Mesodermal cell (in vitro differentiated cells): Measurements from ENCODE around the gene EBI3. TPM values are rescaled to one million over a fixed set of nuclear protein-coding genes. Genes with fewer than 3 reads are reported as not detected.

ENCODE experiments used
- H3K27ac ChIP-seq: 2 replicates; pipeline ENCODE4 v1.7.0; 2013; ENCODE audit warnings: mild to moderate bottlenecking, low read depth, low read length, moderate library complexity; ENCODE audit not compliant: severe bottlenecking
- H3K36me3 ChIP-seq: 2 replicates; pipeline ENCODE4 v1.7.1; 2013; ENCODE audit warnings: mild to moderate bottlenecking, low read length, moderate library complexity; ENCODE audit not compliant: control insufficient read depth, insufficient read depth
- H3K4me1 ChIP-seq: one replicate; pipeline ENCODE4 v1.7.1; 2013; ENCODE audit warnings: mild to moderate bottlenecking, low read length; ENCODE audit not compliant: insufficient read depth, control insufficient read depth, poor library complexity, severe bottlenecking
- H3K4me3 ChIP-seq: 2 replicates; pipeline ENCODE4 v1.7.0; 2013; ENCODE audit warnings: low read length, control low read depth, mild to moderate bottlenecking; ENCODE audit not compliant: insufficient read depth, poor library complexity, severe bottlenecking; ENCODE audit errors: extremely low read depth
- H3K9me3 ChIP-seq: 2 replicates; pipeline ENCODE4 v1.7.1; 2013; ENCODE audit warnings: mild to moderate bottlenecking, low read length, moderate library complexity; ENCODE audit not compliant: control insufficient read depth
- WGBS, 2 experiments: methylation state at CpG; one replicate each; pipeline ENCODE4 v1.1.5; 2013; ENCODE audit warnings: missing lambda C conversion rate in 2 of 2; ENCODE audit not compliant: insufficient coverage in 2 of 2; 5-methylcytosine and 5-hydroxymethylcytosine counted together
- polyA plus RNA-seq, 2 experiments: library from polyadenylated mRNA; stranded (reverse); fragments of 50-300 nt; gene quantifications; one replicate each; pipeline ENCODE4 v1.2.3, GENCODE V29; 2013

EBI3 gene
- 4.2 TPM for polyA plus RNA-seq (2013, experiment 1 of 2)
- polyA plus RNA-seq (2013, experiment 2 of 2): 3.4 TPM

DNA sequence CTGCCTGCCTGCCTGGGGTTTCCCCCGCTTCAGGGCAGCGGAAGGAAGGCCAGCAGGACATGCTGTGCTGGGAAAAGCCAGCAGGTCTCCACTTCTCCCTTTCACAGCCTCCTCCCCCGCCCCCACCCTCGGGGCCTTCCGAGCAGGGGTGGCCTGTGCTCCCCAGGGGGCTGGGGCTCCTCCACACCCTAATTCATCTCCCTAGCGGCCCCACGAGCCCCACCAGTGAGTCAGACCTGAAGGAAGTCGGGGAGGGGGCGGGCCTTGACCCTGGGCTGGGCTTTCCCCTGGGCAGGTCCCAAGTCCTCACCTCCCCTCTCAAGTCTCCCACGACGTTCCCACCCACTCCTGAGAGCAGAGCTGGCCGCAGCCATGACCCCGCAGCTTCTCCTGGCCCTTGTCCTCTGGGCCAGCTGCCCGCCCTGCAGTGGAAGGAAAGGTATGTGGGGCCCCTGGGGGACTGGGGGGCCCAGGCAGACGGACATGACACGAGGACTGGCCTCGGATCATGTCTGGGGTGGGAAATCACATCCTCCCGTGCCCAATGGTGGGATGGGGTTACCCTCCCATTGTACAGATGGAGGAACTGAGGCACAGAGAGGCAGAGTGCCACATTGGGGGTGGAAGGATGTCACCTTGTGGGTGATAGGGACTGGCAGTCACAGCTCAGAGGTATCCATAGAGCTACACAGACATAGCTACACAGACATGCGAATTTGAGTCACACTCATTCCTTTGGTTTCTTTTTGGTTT lies at the start of gene EBI3:
Gene EBI3 (plus strand): TSS at position 345 of the 753 bp plus-strand sequence. CDS start 28 bp downstream, at position 373.
- H3K36me3 ChIP-seq: no peaks in the 10 kb centered on the region
- 10 to 45% methylated on average over 2 to 11 of the region's 19 CpGs for WGBS, 2 experiments

DNA sequence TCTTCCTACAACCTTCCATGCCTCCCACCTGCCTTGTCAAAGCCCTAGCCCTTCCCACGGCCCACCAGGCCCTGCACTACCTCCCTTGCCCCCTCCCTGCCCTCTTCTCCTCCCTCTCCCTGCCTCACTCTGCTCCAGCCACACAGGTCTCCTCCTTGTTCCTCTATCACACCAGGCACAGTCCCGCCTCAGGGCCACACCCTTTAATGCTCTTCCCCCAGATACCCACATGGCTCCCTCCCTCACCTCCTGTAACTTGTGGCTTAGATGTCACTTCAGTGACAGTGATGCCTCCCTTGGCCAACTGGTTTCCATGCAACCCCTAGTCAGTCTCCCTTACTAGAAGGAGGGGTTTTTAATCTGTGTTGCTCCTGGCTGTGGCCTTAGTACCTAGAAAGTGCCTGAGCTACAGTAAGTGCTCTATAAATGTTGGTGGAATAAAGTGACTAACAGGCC lies 48.2 kb upstream of the EBI3 start:
- 84 to 100% methylated on average over 1 to 2 of the region's 2 CpGs for WGBS, 2 experiments
- H3K27ac ChIP-seq: no peak overlapping the region

More for the DNA sequence above, at the start of gene EBI3:
- no peak within 1 kb of the TSS for H3K27ac ChIP-seq
- H3K4me3 ChIP-seq: no peak within 1 kb of the TSS
- peaks cover 8% of the 10 kb centered on the region for H3K4me1 ChIP-seq
- no peaks in the 10 kb centered on the region for H3K9me3 ChIP-seq

DNA sequence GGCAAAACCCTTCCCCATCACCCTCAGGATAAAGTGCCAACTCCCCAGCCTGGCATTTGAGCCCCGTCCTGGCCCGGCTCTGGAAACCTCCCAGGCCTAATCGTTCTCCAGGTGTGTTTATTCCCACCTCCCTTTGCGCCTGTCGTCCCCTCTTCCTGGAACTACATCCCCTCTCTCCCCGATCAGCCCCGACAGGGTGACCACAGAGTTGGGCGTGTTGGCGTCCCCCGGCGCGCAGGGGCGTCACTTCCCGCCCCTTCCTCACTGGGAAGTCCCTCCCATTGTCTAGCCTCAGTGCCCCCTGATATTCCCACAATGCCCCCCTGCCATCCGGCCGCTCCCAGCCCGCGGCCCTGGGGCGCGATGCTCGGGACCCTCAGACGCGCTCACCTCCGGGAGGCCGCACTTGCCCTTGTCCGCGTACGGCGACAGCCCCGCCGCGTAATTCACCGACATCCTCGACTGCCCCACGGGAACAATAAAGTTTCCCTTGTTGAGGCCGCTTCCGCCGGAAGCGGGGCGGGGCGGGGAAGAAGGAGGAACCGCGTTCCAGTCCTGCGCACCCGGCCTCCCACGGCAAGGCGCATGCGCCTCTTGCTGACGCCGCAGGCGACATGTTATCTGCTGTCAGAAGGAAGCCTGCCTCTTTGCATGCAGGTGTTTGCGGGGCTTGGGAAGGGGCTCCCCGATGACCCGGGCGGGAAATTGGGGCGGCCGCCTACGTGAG lies 47.1 kb upstream of the EBI3 start, which contains the start of the genes ANKRD24 and SIRT6:
Gene ANKRD24 (plus strand): TSS at position 606 of the 727 bp plus-strand sequence. CDS start 3,737 bp downstream, outside the sequence.
Gene SIRT6 (minus strand): TSS at position 480 of the 727 bp plus-strand sequence. CDS start 24 bp downstream, at position 456.
- no peak within 1 kb of the TSS for H3K27ac ChIP-seq
- no peaks in the 10 kb centered on the region for H3K9me3 ChIP-seq
- 0 to 1% methylated on average over 27 to 58 of the region's 58 CpGs for WGBS, 2 experiments
- H3K4me1 ChIP-seq: no peaks in the 10 kb centered on the region
- H3K4me3 ChIP-seq: peak within 1 kb of the TSS; percentile 94
- H3K36me3 ChIP-seq: peaks cover 10% of the 10 kb centered on the region

More for the DNA sequence above, 48.2 kb upstream of the EBI3 start:
- peak overlapping the region; percentile 94 for H3K4me3 ChIP-seq
- no peaks in the 10 kb centered on the region for H3K4me1 ChIP-seq
- peaks cover 15% of the 10 kb centered on the region for H3K36me3 ChIP-seq
- H3K9me3 ChIP-seq: no peaks in the 10 kb centered on the region

DNA sequence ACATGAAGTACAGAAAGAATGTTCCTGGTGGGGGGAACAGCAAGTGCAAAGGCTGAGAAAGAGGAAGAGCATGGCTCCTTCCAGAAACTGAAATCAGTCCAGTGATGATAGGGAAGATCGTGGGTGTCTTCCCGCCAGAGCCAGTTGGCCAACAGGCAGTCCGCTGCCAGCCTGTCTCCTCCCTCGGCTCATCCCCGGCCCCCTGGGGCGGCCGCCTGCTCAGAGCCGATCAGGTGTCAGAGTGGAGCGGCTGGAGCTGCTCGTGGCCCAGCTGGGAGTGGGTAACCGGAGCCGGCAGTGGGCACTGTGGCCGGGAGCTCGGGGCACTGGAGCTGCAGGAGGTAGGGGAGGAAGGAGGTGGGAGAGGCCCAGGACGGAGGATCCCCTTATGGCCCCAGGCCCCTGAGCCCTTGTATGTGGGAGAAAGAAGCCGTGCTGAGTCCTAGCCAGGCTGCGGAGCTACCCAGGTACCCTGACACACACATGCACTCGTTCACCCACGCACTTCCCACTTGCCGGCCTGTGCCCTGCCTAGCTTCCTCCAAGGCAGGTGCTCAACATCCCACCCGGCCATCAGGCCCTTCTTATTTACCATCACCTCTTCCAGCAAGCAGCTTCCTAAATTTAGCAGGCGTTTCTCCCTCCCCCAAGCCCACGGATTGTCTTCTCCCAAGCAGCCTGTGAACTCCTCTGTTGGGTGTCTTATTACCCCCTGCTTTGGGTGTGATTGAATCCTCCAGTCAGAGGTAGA lies 45.2 kb upstream of the EBI3 start:
- WGBS, 2 experiments: 72 to 73% methylated on average over 17 to 20 of the region's 23 CpGs
- Histone ChIP-seq H3K27ac (no peak overlapping the region), H3K9me3 (no peaks in the 10 kb centered on the region), H3K36me3 (peaks cover 7% of the 10 kb centered on the region), H3K4me3 (no peak overlapping the region), H3K4me1 (no peaks in the 10 kb centered on the region)

DNA sequence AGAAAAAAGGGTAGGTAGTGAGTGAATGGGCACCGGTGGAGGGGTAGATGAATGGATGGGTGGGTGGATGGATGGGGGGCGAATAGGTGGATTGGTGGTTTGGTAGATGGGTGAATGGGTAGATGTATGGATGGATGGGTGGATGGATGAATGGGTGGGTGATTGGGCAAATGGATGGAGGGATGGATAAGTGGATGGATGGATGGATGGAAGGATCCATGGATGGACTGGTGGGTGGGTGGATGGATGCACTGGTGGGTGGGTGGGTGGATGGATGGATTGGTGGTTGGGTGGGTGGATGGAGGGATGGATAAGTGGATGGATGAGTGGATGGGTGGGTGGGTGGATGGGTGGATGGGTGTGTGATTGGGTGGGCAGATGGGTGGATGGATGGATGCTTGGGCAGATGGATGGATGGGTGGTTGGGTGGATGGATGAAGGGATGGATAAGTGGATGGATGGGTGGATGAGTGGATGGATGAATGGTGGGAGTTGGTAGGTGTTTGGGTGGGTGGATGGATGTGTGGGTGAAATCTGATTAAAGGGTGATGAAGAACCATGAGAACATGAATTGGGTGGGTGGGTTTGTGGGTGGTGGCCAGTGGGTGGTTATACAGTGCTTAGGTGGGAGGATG lies 44.5 kb upstream of the EBI3 start:
- no peaks in the 10 kb centered on the region for H3K4me1 ChIP-seq
- H3K36me3 ChIP-seq: peaks cover under 1% of the 10 kb centered on the region
- H3K27ac ChIP-seq: no peak overlapping the region
- no peak overlapping the region for H3K4me3 ChIP-seq
- H3K9me3 ChIP-seq: no peaks in the 10 kb centered on the region
- WGBS, 2 experiments: 89 to 91% methylated on average over 2 of the region's 2 CpGs

DNA sequence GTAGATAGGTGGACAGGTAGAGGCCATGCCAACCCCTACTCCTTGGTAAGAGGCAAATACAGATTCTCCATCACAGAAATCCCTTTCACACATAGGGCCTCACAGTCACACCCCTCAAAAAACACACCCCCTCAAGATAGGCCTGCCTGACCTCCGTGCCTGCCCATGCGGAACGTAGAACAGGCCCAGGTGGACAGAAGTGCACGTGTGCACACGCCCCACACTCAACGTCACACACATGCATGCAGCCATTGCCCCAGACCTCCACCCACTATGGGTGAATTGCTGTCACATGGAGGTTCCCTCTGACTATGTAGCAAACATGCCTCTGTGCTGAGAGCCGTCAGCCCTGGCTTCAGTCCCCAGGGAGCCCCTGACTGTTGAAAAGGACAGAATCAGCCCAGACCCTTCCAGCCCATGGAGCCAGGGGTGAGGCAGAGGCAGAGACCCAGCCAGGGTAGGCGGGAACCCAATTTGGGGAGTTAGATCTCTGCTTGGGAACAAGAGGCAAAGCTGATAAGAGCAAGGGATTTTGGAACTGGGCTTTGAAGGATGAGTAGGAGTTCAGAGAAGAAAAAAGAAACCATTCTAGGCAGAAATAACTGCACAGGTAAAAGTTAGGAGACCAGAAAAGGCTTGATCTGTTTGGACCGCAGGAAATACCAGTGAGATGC lies 43.8 kb upstream of the EBI3 start:
- WGBS, 2 experiments: 86 to 93% methylated on average over 9 of the region's 9 CpGs
- H3K36me3 ChIP-seq: no peaks in the 10 kb centered on the region
- no peak overlapping the region for H3K27ac ChIP-seq
- no peaks in the 10 kb centered on the region for H3K4me1 ChIP-seq
- H3K4me3 ChIP-seq: no peak overlapping the region
- no peaks in the 10 kb centered on the region for H3K9me3 ChIP-seq

DNA sequence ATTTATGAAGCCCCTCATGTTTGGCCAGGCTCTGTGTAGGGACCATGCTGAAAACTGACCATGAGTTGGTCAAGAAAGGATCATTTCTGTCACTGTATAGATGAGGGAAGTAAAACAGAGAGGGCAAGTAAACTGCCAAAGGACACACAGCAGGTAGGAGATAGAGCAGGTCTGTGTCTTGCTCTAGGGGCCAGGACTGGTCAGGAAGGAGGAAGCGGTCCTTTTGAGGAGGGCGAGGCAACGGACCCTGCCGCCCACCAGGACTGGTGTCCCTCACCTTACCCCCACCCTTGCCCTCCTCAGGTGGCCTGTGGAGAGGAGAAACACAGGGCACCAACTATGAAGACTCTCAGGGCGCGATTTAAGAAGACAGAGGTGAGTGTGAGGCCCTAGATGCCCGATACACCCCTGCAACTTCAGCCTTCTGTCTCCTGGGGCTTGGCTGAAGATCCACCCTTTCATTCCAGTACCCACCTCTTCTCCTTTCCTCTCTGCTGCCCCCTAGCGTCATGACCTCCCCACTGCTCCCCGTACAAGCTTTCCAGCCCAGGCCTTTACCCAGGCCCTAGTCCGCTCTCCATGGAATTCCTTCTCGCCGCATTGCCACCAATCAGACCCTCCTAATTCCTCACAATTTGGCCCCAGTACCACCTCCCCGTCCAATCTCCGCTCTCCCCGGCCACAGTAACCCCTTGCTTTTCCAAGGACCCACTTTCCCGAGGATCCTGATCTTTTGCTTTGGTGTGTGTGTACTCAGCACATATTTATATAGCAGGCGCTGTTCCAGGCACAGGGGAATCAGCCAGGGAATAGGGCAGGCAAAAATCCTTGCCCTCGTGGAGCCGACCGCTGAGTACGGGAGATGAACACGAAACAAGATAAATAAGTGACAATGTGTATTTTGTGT lies 43.0 kb upstream of the EBI3 start:
- no peaks in the 10 kb centered on the region for H3K36me3 ChIP-seq
- no peaks in the 10 kb centered on the region for H3K9me3 ChIP-seq
- no peaks in the 10 kb centered on the region for H3K4me1 ChIP-seq
- 36% methylated on average over 14 to 15 of the region's 22 CpGs for WGBS, 2 experiments
- no peak overlapping the region for H3K27ac ChIP-seq
- no peak overlapping the region for H3K4me3 ChIP-seq

DNA sequence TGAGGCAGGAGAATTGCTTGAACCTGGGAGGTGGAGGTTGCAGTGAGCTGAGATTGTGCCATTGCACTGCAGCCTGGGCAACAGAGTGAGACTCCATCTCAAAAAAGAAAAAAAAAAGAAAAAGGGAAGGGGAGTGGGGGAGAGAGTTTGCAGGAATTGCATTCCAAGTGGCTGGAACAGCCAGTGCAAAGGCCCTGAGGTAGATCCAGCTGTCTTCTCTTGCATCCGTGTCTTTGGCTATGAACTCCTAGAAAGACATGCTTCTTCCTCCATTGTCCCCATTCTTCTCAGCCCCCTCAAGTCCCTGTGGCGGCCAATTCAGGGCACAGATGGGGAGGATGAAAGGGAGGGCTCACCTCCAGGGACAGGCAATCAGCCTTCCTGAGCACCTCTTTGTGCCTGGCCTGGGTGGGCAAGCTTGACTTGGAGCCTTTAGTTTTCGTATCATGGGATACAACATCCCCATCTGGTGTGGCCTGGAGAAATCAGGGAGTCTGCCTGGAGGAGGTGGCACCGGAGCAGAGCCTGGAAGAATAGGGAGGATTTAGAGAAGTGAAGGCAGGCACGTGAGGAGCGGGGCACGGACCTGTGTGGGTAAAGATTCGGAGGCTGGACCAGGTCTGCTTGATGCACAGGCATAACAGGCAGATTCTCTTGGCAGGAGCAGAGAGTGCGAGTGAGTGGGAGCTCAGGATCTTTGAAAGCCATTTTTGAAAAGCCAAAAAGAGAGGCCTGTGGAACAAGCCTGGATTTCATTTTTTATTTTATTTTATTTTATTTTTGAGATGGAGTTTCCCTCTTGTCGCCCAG lies 41.8 kb upstream of the EBI3 start:
- Histone ChIP-seq H3K27ac (no peak overlapping the region), H3K9me3 (no peaks in the 10 kb centered on the region)
- WGBS, 2 experiments: 94 to 97% methylated on average over 8 to 9 of the region's 10 CpGs

More for the DNA sequence above, 41.8 kb upstream of the EBI3 start:
- no peaks in the 10 kb centered on the region for H3K4me1 ChIP-seq
- H3K36me3 ChIP-seq: no peaks in the 10 kb centered on the region
- no peak overlapping the region for H3K4me3 ChIP-seq
